A549 (cell line): ENCODE measurements around the gene PPP1R3E.

ENCODE experiments used
- CTCF ChIP-seq: fragments of >200 bp; sonication (Bioruptor Twin); formaldehyde crosslinking; IDR thresholded peaks from 3 replicates; pipeline ENCODE4 v1.5.1; 2016
- JUN ChIP-seq, 2 experiments: fragments of >200 bp; sonication (Bioruptor Twin); formaldehyde crosslinking; IDR thresholded peaks; 2 replicates in 1 of 2; 3 replicates in 1 of 2; pipeline ENCODE4 v1.6.1; 2016 to 2017
- KDM1A ChIP-seq: fragments of 200-600 bp; sonication (generic); IDR thresholded peaks from 2 replicates; pipeline ENCODE4 v1.6.1; 2016; ENCODE audit warnings: low read depth, mild to moderate bottlenecking
- MAX ChIP-seq: IDR thresholded peaks from 2 replicates; pipeline ENCODE4 v1.6.1; 2012
- PBX3 ChIP-seq: IDR thresholded peaks from 2 replicates; pipeline ENCODE4 v1.6.1; 2012
- POLR2A ChIP-seq: IDR thresholded peaks from 2 replicates; pipeline ENCODE4 v1.6.1; 2012; ENCODE audit warnings: mild to moderate bottlenecking, low read length
- RNF2 ChIP-seq: fragments of 200-600 bp; sonication (generic); IDR thresholded peaks from 2 replicates; pipeline ENCODE4 v1.6.1; 2016; ENCODE audit warnings: low read depth, mild to moderate bottlenecking, antibody characterized with exemption, moderate library complexity, borderline replicate concordance
- SMC3 ChIP-seq: fragments of >200 bp; sonication (Bioruptor Twin); formaldehyde crosslinking; IDR thresholded peaks from 3 replicates; pipeline ENCODE4 v1.6.1; 2018; ENCODE audit warnings: inconsistent platforms

- TF ChIP-seq CTCF, result no peak
- TF ChIP-seq KDM1A, result no peak
- TF ChIP-seq POLR2A, result no peak
- no peak for TF ChIP-seq MAX
- TF ChIP-seq SMC3, result no peak
- TF ChIP-seq RNF2, result no peak
- no peak for TF ChIP-seq JUN (IDR thresholded peaks at IDR 0.05)
- TF ChIP-seq PBX3, result no peak
Measured at GRCh38 chr14:23322568-23323517, 20.2 kb upstream of the PPP1R3E start.
